DMS79 treated with DMSO at 0.1 percent for 48 hours (cell line): ENCODE data around the gene EOLA2.
"Not testable (repeated sequence)": the region's sequence is repeated elsewhere in the genome, so short reads cannot be mapped to it uniquely, and the experiment has no call there.

ENCODE experiments used
- DNase-seq: peaks from one replicate; lab custom pipeline; 2025; lab: John Stamatoyannopoulos, UW

EOLA2 gene

DNA sequence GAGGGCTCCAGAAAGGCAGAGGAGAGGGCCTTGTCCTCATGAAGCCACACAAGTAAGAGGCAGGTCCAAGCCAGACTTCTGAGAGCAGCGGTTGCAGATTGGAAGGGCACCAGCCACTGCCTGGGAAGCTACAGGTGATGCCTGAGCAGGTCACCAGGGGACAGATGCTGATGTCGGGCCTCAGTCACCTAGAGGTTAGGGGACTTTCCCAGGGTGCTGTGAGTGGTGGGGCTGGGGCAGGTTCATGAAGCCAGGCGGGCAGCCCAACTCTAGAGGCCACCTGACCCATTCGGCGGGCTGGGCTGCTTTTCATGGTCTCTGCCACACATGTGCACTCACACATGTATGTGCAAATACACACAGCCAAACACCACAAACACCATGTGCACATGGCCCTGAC is 5.3 kb downstream of the EOLA2 start:
- not testable (repeated sequence) for DNase-seq

DNA sequence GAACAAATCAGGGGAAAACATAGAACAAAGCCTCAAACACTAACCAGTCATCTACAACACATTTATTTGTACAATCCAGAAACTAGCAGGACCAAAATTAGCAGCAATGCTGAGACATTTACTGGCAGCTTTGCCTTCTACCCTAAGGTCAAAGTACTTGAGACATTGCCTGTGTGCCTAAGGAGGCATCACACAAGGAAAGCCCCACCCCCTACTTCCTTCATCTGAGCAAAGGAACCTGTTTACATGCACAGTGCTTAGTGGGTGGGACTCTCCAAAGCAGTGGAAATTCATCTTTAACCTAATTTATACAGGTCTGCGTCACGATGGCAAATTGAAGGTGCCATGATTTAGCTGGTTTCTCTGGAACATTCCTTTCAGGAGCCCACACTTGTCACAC is 6.1 kb downstream of the EOLA2 start:
- not testable (repeated sequence) for DNase-seq

DNA sequence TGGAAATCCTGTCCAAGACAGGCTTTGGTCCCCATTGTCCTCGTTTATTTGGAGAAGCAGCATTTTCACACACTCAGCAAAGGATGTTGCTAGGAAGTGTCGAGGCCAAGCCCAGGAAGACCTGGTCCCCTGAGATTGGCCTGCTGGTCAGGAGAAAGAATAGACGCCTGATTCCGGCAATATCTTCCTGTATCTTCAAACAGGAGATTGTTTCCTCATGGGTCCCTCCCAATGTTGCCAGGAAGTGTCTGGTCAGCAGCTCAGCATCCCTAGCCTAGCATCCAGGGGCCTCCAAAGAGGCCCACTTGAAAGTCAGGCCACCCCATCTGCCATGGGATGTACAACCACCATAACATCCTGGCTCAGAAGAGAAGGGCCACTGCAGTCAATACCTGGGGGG is 6.9 kb downstream of the EOLA2 start:
- DNase-seq: not testable (repeated sequence)

DNA sequence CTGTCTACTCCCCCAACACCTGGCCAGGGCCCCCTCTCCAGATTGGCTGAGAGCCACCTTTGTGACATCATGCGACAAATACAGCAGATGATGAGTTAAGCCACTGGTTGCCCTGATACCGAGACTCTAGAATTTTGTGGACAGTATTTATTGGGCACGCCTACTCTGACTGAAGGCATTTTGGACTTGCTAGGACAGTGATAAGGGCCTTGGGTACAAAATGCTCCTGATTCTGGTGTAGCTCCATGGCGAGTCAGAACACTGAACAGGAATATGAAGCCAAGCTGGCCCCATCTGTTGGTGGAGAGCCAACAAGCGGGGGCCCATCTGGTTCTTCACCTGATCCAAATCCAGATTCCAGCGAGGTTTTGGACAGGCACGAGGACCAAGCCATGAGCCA is 8.9 kb downstream of the EOLA2 start, which contains the start of gene HSFX4:
HSFX4 (plus strand) TSS at position 174 of the 400 bp plus-strand sequence; CDS start at position 246, 72 bp downstream.
- not testable (repeated sequence) for DNase-seq

DNA sequence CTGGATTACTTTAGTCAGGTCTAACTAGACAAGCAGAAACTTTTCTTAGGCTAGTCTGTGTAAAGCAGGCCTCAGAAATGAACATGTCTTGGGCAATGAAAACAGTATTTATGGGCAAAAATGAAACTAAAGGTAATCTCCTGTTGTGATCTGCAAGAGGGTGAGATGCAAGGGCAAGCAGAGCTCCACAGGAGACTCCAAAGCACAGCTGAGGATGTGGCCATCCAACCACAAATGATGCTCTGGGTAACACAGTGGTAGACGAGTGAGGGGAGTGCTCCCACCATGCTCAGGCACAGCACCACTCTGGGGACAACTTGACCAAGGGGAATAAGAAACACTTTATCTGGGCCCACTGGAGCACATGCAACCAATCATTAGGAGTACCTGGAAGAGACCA is 9.7 kb downstream of the EOLA2 start:
- DNase-seq: not testable (repeated sequence)

DNA sequence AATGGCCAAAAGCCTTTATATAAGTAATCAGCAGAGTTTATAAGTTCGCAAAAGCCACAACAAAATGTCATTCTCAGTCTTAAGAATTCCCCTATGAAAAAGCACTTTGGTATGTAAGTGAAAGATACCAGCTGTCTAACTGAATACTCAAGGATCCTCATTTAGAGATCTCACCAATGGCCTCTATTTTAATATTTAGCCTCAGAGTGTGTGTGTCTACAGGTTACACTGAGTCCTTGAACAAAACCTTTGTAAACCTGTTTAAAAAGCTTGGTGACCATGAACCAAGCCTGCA is 10.4 kb downstream of the EOLA2 start:
- DNase-seq: not testable (repeated sequence)

DNA sequence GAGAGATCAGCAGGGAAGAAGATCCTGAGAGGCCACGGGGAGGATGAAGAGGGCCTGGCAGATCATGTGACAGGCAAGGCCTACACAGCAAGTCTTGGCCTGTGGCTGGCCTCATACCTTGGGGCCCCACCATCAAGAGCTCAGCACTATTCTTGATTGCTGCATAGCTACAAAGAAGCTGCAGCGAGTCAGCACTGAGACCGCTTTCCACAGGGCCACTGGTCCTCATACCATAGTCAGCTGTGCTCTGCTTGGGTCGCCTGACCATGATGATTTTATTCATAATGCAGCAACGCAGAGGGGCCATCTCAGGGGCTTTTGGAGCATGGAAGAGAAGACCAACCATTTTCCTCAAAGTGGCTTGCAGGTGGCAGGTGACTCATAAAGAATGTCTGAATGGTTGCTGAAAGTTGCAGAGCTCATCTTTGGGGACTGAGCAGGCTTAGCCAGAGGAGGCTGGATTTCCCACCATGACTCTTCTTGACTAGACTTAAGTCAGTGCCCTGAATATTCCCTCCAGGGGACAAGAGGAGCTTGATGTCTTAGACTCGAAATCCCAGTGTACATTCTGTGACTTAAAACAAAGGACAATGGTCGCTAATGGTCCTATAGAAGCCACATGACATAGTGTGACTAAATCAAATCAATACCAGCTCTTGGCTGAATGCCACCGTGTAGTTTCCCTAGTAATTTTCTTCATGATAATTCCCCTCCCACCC is 10.9 kb downstream of the EOLA2 start:
- not testable (repeated sequence) for DNase-seq

DNA sequence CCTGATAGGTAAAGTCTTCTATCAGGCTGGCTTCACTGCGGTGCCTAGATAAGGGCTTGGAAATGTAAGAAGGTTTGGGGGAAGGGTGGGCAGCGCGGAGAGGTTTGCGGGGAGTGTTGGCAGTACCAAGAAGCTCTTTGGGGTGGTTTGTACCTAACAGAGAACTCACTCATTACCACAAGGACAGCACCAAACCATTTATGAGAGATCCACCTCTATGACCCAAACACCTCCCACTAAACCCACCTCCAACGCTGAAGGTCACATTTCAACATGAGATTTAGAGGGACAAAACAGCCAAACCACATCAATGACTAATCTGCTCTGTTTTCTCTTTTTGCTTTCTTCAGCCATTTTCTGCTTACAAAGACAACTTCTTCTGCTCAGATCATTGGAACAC is 13.9 kb downstream of the EOLA2 start:
- DNase-seq: not testable (repeated sequence)

DNA sequence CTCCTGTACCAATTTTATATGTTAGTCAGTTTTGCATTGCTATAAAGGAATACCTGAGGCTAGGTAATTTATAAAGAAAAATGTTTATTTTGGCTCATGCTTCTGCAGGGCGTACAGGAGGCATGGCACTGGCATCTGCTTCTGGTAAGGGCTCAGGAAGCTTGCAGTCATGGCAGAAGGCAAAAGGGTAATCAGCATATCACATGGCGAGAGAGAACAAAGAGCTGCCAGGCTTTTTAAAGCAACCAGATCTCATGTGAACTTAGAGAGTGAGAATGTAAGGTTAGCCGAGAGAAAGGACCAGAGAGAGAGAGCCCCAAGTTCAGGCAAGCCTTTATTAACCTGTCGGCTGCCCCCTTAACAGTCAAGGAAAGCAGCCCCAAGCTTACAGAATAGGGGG is 14.5 kb downstream of the EOLA2 start:
- not testable (repeated sequence) for DNase-seq

DNA sequence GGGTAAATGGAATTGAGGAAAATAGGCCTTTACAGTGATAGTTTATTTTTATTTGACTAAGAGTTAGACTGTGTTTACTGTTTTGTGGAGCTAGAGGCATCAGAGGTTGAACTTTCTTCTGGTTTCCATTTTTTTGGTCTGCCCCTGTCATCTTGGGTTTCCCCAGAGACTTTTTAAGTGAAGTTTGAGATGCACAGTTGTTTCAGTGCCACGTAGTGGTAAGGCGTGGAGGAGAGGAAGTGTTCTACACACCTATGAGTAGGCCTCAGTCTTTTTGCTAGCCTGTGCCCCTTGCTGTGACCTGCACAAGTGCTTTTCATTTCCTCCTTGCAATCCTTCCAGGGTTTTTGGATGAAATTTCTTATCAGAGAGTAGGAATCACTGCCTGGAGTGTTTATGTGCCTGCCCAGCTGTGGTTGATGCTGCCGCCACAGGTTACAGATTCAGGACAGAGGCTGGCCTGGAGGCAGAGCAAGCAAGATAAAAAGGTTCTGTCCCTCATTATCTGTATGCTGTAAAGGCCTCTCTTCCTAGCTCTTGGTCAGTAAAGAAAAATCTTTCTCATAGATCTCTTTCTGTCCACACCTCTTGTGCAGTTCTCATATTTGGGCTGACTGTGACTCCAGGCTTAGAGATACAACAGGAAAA is 21.4 kb downstream of the EOLA2 start:
- DNase-seq: no peak

DNA sequence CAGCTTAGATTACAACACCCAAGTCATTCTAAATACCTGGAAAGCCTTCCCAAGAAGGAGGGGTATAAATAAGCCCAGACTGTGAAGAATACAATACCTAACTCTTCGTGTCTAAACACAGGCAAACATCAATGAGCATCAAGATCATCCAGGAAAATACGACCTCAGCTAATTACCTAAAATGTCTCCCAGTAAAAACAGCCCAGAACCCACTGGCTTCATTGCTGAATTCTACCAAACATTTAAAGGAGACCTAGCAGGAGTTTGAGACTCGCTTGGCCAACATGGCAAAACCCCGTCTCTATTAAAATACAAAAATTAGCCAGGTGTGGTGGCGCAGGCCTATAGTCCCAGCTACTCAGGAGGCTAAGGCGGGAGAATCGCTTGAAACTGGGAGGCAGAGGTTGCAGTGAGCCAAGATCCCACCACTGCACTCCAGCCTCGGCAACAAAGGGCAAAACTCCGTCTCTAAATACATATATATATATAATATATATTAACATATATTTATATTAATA is 28.1 kb downstream of the EOLA2 start:
- DNase-seq: no peak

DNA sequence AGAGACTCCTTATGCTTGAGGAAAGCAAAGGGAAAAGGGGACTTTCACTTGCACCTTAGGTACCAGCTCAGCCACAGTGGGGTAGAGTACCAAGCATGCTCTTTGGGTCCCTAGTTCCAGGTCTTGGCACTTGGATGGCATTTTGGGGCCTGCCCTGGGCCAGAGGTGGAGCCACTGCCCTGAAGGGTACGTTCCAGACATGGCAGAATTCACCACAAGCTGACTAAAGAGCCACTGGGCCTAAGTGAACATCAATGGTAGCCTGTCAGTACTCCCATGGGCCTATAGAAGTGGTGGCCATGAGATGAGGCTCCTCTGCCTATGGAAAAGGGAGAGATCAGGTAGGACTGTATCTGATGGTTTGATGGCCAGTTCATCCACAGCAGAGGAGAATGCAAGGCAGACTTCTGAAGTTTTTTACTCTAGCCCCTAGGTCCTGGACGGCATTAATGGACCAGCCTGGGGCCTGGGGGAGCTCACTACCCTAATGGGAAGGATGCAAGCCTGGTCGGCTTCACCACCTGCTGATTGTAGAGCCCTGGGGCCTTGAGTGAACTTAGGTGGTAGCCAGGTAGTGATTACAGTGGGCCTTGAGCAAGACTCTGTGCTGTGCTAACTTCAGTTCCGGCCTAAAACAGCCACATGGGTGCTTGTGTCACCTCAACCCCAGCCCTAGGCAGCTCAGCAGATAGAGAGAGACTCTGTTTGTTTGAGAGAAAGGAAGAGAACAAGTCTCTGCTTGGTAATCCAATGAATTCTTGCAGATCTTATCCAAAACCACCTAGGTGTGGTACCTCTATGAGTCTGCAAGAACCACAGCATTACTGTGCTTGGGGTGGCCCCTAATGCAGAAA is 28.7 kb downstream of the EOLA2 start:
- no peak for DNase-seq

DNA sequence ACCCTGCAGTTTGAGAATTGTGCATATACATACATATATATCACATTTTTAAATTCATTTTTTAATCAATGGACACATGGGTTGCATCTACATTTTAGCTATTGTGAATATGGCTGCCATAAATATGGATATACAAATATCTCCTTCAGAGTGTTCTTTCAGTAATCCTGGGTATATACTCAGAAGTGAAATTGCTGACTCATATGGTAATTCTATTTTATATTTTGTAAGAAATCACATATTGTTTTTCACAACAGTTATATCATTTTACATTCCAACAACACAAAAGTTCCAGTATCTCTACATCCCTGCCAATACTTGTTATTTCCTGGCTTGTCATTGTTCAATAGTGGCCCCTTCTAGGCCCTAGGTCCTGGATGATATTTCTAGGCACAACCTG is 29.6 kb downstream of the EOLA2 start:
- DNase-seq: no peak

DNA sequence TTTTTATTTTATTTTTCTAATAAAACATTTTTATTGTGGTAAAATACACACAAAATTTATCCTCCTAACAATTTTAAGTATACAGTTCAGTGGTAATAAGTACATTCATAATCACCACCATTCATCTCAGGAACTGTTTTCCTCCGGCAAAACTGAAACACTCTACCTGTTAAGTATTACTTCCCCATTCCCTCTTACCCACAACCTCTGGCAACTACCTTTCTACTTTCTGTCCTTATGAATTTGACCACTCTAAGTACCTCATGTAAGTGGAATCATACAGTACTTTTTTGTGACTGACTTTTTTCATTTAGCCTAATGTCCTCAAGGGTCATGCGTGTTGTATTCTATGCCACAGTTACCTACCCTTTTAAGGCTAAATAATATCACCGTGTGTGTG is 30.0 kb downstream of the EOLA2 start:
- no peak for DNase-seq

DNA sequence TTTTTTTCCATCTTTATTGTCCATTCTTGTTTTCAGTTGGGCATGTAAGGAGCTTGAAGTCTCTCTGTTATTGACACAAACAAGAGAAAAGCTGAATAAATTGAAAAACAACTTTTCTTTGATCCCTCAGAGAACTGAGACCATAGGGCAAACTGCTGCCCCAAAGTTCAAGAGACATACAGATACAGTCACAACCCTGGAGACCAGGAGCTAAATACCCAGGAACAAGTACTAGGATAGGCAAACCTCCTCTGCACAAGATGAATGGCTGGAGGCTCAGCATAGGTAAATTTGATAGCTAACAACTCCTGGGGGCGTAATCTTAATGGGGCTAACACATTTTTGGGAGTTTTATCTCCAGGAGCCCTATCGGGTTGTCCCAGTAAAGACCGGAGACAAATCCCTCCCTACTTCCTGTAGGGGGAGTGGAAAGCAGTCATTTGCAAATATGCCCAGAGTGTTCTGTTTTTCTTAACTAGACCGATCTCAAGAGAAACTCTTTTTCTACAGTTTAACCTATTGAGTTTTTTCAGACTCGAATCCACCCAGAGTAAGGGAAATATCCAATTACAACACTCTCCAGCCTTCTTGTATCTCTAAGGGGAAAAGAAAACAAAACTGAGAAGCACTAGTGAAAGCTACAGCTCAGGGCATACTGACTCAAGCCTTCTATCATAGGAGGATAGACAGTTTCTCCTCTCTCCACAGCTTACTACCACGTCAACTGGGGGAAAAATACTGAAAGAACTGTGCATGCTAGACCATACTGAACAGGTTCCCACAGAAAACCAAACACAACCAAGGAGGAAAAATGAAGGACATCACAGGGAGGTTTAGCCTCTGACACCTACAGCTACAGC is 34.2 kb downstream of the EOLA2 start:
- no peak for DNase-seq

DNA sequence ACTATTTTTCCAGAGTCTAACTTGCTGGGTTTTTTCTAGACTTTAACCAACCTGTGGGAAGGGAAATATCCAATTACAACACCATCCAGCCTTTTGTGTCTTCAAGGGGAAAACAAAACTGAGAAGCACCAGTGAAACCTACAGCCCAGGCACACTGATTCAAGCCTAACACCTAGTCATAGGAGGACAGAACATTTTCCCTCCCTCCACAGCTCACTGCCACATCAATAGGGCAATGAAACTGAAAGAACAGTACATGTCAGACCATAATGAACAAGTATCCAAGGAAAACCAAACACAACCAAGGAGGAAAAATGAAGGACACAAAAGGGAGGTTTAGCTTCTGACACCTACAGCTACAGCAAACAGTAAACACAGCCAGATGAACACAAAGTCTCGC is 39.7 kb downstream of the EOLA2 start:
- no peak for DNase-seq

DNA sequence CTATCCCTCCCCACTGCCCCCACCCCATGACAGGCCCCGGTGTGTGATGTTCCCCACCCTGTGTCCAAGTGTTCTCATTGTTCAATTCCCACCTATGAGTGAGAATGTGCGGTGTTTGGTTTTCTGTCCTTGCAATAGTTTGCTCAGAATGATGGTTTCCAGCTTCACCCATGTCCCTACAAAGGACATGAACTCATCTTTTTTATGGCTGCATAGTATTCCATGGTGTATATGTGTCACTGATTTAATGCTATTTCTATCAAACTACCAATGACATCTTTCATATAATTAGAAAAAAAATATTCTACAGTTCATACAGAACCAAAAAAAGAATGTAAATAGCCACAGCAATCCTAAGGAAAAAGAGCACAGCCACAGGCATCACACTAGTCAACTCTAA is 47.5 kb downstream of the EOLA2 start:
- not testable (repeated sequence) for DNase-seq
